WERI-Rb-1 (cell line): Measurements from ENCODE around the gene NOVA1.
"Not testable (repeated sequence)": the region's sequence is repeated elsewhere in the genome, so short reads cannot be mapped to it uniquely, and the experiment has no call there.

Experiments used
- DNase-seq: peaks from one replicate; pipeline ENCODE4 v3.0.0-alpha.2; 2020
- H3K27ac ChIP-seq: fragments of 250-450 bp; sonication (Bioruptor Pico); 2 replicates; pipeline ENCODE4 v1.5.1; 2020; ENCODE audit warnings: mild to moderate bottlenecking, moderate library complexity
- H3K27me3 ChIP-seq: fragments of 250-450 bp; sonication (Bioruptor Pico); 2 replicates; pipeline ENCODE4 v1.5.1; 2021; ENCODE audit warnings: mild to moderate bottlenecking, low read depth, moderate library complexity; ENCODE audit not compliant: insufficient read depth, severe bottlenecking
- H3K36me3 ChIP-seq: fragments of 250-450 bp; sonication (Bioruptor Pico); 2 replicates; pipeline ENCODE4 v1.5.1; 2020; ENCODE audit warnings: mild to moderate bottlenecking, moderate library complexity
- H3K4me3 ChIP-seq: 2 replicates; pipeline ENCODE4 v1.5.1; 2011; ENCODE audit warnings: low read depth, mild to moderate bottlenecking, control low read depth, low read length
- H3K9me3 ChIP-seq: fragments of 250-450 bp; sonication (Bioruptor Pico); 2 replicates; pipeline ENCODE4 v1.5.1; 2021; ENCODE audit warnings: mild to moderate bottlenecking, moderate library complexity; ENCODE audit not compliant: severe bottlenecking
- TF ChIP-seq, protein P1 (sequence below): IDR thresholded peaks from 2 replicates; pipeline ENCODE4 v1.5.1; 2011; ENCODE audit warnings: low read depth, mild to moderate bottlenecking, control low read depth, inconsistent platforms, low read length

NOVA1 gene, protein sequence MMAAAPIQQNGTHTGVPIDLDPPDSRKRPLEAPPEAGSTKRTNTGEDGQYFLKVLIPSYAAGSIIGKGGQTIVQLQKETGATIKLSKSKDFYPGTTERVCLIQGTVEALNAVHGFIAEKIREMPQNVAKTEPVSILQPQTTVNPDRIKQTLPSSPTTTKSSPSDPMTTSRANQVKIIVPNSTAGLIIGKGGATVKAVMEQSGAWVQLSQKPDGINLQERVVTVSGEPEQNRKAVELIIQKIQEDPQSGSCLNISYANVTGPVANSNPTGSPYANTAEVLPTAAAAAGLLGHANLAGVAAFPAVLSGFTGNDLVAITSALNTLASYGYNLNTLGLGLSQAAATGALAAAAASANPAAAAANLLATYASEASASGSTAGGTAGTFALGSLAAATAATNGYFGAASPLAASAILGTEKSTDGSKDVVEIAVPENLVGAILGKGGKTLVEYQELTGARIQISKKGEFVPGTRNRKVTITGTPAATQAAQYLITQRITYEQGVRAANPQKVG

DNA sequence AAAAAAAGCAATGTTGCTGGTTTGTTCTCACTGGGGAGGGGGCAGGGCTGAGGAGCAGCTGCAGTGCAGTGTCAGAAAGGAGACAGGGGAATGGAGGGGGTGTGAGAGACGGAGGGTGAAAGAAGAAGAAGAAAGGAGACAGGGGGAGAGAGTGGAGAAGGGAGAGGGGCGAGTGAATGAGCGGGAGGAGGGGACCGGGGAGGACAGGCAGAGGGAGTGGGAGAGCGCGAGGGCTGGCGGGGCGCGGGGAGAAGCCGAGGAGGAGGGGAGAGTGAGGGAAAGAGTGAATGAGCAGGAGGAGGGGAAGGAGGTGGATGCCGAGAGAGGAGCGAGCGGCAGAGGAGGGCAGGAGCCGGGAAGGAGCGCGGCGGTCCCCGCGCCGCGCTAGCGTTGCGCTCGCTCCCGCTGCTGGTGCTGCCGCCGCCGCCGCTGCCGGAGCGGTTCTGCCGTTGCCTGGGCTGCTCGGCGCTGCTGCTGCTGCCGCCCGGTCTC, at the start of gene NOVA1:
TSS of gene NOVA1 (minus strand) at position 445 of the 492 bp plus-strand sequence. CDS start 597 bp downstream, outside the sequence.
- Histone ChIP-seq H3K36me3 (no peaks in the 10 kb centered on the region), H3K27me3 (peaks cover 24% of the 10 kb centered on the region), H3K27ac (peak within 1 kb of the TSS; percentile 47), H3K9me3 (no peaks in the 10 kb centered on the region), H3K4me3 (peak within 1 kb of the TSS; percentile 60)
- no peak for DNase-seq
- TF ChIP-seq, protein P1, sequence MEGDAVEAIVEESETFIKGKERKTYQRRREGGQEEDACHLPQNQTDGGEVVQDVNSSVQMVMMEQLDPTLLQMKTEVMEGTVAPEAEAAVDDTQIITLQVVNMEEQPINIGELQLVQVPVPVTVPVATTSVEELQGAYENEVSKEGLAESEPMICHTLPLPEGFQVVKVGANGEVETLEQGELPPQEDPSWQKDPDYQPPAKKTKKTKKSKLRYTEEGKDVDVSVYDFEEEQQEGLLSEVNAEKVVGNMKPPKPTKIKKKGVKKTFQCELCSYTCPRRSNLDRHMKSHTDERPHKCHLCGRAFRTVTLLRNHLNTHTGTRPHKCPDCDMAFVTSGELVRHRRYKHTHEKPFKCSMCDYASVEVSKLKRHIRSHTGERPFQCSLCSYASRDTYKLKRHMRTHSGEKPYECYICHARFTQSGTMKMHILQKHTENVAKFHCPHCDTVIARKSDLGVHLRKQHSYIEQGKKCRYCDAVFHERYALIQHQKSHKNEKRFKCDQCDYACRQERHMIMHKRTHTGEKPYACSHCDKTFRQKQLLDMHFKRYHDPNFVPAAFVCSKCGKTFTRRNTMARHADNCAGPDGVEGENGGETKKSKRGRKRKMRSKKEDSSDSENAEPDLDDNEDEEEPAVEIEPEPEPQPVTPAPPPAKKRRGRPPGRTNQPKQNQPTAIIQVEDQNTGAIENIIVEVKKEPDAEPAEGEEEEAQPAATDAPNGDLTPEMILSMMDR: no peak

- H3K27me3 ChIP-seq, H3K36me3 ChIP-seq, H3K27ac ChIP-seq, H3K9me3 ChIP-seq, H3K4me3 ChIP-seq: not testable (repeated sequence)
- peak; percentile 39 for DNase-seq
- TF ChIP-seq, protein P1: peak; percentile 43
These were observed 47.2 kb upstream of the NOVA1 start for GRCh38 chr14:26645057-26645456.

DNA sequence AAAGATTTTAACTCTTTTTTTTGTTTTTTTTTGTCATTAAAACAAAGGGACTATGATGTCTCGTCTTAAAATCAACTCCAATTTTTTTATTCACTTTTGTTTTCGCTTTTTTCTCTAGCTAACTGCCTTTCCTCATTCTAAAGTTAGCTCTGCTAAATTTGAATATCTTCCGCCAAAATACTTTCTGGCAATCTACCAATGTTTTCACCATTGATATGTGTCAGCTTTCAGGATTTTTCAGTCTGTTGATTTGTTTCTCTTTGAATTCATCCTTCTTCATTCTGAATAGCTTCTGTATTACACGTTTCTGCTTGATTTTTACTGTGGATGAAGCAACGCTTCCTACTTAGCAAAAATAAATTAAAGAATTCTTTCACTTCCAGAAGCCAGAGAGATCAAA, 38.7 kb upstream of the NOVA1 start:
- H3K36me3 ChIP-seq: no peaks in the 10 kb centered on the region
- H3K27me3 ChIP-seq: no peaks in the 10 kb centered on the region
- no peak overlapping the region for H3K4me3 ChIP-seq
- H3K27ac ChIP-seq: no peak overlapping the region
- TF ChIP-seq, protein P1: no peak
- no peak for DNase-seq
- no peaks in the 10 kb centered on the region for H3K9me3 ChIP-seq

DNA sequence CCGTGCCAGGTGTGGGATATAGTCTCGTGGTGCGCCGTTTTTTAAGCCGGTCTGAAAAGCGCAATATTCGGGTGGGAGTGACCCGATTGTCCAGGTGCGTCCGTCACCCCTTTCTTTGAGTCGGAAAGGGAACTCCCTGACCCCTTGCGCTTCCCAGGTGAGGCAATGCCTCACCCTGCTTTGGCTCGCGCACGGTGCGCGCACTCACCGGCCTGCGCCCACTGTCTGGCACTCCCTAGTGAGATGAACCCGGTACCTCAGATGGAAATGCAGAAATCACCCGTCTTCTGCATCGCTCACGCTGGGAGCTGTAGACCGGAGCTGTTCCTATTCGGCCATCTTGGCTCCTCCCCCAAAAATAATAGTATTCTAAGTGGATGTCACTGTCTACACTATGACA, 37.1 kb upstream of the NOVA1 start:
- H3K4me3 ChIP-seq, DNase-seq, H3K27me3 ChIP-seq, H3K36me3 ChIP-seq, H3K9me3 ChIP-seq, H3K27ac ChIP-seq: not testable (repeated sequence)

DNA sequence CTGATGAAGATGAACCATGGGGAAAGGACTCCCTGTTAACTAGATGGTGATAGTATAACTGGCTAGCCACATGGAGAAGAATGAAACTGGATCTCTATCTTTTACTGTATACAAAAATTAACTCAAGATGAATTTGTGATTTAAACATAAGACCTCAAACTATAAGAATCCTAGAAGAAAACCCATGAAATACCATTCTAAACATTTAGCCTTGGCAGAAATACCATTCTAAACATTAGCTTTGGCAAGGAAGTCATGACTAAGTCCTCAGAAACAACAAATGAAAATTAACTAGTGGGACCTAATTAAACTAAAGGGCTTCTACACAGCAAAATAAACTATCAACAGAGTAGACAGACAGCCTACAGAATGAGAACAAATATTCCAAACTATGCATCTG, 28.4 kb upstream of the NOVA1 start:
- DNase-seq: no peak
- no peaks in the 10 kb centered on the region for H3K27me3 ChIP-seq
- H3K4me3 ChIP-seq: no peak overlapping the region
- no peak overlapping the region for H3K27ac ChIP-seq
- H3K36me3 ChIP-seq: no peaks in the 10 kb centered on the region
- TF ChIP-seq, protein P1: no peak
- no peaks in the 10 kb centered on the region for H3K9me3 ChIP-seq

DNA sequence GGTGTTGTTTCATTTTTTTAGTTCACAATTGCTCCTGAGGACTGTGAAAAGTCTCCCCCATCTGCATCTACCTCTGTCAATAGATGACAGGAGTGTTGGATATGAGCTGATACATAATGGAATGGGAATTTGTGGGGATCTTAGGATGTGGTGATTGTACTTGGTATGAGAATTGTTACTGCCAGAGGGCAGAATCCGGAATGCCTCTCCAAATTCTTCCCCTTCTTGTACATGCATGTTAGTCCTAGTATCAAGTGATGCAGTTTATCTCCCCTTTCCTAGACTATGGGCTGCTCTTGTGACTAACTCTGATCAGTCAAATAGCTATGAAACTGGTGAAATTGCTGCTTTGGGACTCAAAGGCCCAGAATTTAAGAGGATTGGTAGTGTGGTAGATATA, 24.8 kb upstream of the NOVA1 start:
- no peak overlapping the region for H3K4me3 ChIP-seq
- DNase-seq: no peak
- TF ChIP-seq, protein P1: no peak
- H3K27me3 ChIP-seq: peaks cover 4% of the 10 kb centered on the region
- H3K9me3 ChIP-seq: no peaks in the 10 kb centered on the region
- no peaks in the 10 kb centered on the region for H3K36me3 ChIP-seq
- no peak overlapping the region for H3K27ac ChIP-seq
